Mesodermal cell (in vitro differentiated cells): ENCODE data around the gene GADD45GIP1.
"Not testable (repeated sequence)": the region's sequence is repeated elsewhere in the genome, so short reads cannot be mapped to it uniquely, and the experiment has no call there.

Experiments
- H3K27ac ChIP-seq: 2 replicates; pipeline ENCODE4 v1.7.0; 2013; ENCODE audit warnings: mild to moderate bottlenecking, low read depth, low read length, moderate library complexity; ENCODE audit not compliant: severe bottlenecking
- H3K36me3 ChIP-seq: 2 replicates; pipeline ENCODE4 v1.7.1; 2013; ENCODE audit warnings: mild to moderate bottlenecking, low read length, moderate library complexity; ENCODE audit not compliant: control insufficient read depth, insufficient read depth
- H3K4me1 ChIP-seq: one replicate; pipeline ENCODE4 v1.7.1; 2013; ENCODE audit warnings: mild to moderate bottlenecking, low read length; ENCODE audit not compliant: insufficient read depth, control insufficient read depth, poor library complexity, severe bottlenecking
- H3K4me3 ChIP-seq: 2 replicates; pipeline ENCODE4 v1.7.0; 2013; ENCODE audit warnings: low read length, control low read depth, mild to moderate bottlenecking; ENCODE audit not compliant: insufficient read depth, poor library complexity, severe bottlenecking; ENCODE audit errors: extremely low read depth
- H3K9me3 ChIP-seq: 2 replicates; pipeline ENCODE4 v1.7.1; 2013; ENCODE audit warnings: mild to moderate bottlenecking, low read length, moderate library complexity; ENCODE audit not compliant: control insufficient read depth
- WGBS, 2 experiments: methylation state at CpG; one replicate each; pipeline ENCODE4 v1.1.5; 2013; ENCODE audit warnings: missing lambda C conversion rate in 2 of 2; ENCODE audit not compliant: insufficient coverage in 2 of 2; 5-methylcytosine and 5-hydroxymethylcytosine counted together

Gene GADD45GIP1

DNA sequence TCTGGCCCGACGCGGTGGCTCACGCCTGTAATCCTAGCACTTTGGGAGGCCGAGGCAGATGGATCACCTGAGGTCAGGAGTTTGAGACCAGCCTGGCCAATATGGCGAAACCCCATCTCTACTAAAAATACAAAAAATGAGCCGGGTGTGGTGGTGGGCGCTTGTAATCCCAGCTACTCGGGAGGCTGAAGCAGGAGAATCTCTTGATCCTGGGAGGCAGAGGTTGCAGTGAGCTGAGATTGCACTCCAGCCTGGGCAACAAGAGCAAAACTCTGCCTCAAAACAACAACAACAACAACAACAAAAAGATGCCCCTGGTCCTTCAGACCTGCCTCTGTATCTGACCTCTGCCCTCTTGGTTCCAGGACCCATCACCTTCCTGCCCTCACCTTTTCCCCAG, 1.4 kb downstream of the GADD45GIP1 start:
- H3K4me3 ChIP-seq, result peak overlapping the region; percentile 79
- 87 to 100% methylated on average over 5 to 6 of the region's 9 CpGs for WGBS, 2 experiments
- H3K27ac ChIP-seq, result peak overlapping the region; percentile 10

DNA sequence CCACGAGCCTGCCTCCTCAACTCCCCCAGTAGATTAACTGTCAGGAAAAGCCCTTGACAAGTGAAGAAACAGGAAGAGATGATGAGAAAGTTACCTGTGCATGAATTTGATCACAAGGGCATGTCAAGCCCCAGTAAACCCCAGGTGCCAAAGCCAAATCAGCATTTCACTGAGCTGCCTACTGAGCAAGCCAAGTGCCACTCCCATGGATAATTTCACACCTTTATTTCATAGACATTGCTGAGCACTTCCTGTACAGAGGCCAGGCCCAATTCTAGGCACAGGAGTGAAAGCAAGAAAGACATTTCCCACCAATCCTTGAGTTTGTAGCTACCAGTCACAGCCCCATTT, 2.4 kb downstream of the GADD45GIP1 start:
- peaks cover 59% of the 10 kb centered on the region for H3K36me3 ChIP-seq
- H3K9me3 ChIP-seq, result no peaks in the 10 kb centered on the region
- H3K4me1 ChIP-seq, result peaks cover 9% of the 10 kb centered on the region
- H3K4me3 ChIP-seq, result no peak overlapping the region
- H3K27ac ChIP-seq, result no peak overlapping the region
- WGBS, 2 experiments, result no CpG with 5 or more reads among the region's 1 CpG

More for the DNA sequence above, 1.4 kb downstream of the GADD45GIP1 start:
- H3K36me3 ChIP-seq, result peaks cover 49% of the 10 kb centered on the region
- H3K4me1 ChIP-seq, H3K9me3 ChIP-seq: not testable (repeated sequence)

DNA sequence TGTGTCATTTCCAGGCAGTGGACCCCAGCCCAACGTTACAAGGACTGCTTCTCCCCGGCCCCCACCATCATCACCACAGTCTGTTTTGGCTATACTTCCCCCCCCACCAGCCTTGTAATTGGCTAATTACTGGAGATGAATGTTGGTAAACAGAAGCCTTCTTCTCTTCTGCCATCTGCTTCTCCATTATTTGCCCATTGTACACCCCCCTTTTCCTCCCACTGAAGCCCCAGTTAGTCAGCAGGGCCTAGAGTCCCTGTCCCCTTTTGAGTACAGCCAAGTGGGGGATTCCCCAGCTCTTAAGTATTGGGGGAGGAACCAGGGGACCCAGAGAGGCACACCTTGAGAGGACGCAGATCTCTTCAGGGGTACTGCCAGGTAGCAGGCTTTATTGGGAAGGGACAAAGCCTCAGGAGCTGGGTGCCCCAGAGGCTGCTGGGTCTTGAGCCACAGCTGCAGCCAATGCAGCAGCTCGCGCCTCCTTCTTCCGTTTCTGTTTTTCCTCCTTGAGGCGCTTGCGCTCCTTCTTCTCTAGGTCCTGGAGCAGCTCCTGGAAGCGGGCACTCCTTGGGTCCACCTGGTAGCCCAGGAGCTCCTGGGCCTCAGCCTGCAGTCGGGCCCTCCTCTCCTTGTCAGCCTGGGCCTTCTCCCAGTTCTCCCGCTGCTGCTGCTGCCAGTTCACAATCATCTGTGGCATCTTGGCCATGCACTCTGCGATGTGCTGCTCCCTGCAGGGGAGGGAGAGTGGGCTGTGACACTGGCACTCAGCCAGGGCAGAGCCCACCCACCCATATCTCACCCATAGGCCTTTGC, 3.0 kb downstream of the GADD45GIP1 start:
- Histone ChIP-seq H3K36me3 (peaks cover 65% of the 10 kb centered on the region), H3K4me1 (peaks cover 9% of the 10 kb centered on the region), H3K9me3 (no peaks in the 10 kb centered on the region), H3K4me3 (no peak overlapping the region), H3K27ac (no peak overlapping the region)
- 96 to 97% methylated on average over 7 to 9 of the region's 12 CpGs for WGBS, 2 experiments

DNA sequence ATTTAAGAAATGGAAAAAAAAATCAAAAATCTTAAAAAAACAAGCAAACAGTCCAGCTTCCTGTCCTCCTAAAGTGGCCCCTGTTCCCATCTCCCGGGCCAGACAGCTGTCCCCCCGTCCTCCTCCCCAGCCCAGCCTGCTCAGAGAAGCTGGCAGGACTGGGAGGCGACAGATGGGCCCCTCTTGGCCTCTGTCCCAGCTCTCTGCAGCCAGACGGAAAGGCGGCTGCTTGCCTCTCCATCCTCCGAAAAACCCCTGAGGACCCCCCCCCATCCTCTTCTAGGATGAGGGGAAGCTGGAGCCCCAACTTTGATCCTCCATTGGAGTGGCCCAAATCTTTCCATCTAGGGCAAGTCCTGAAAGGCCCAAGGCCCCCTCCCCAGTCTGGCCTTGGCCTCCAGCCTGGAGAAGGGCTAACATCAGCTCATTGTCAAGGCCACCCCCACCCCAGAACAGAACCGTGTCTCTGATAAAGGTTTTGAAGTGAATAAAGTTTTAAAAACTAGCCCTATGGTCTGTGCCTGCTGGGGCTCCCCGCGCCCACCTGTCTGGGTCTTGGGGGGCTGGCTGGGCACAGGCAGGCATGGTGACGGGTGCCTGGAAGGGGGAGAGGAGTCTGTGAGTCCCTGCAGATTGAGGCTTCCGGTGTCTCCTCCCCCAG, 3.8 kb downstream of the GADD45GIP1 start:
- Histone ChIP-seq H3K27ac (no peak overlapping the region), H3K36me3 (peaks cover 72% of the 10 kb centered on the region)
- WGBS, 2 experiments, result 70 to 99% methylated on average over 2 to 8 of the region's 11 CpGs

DNA sequence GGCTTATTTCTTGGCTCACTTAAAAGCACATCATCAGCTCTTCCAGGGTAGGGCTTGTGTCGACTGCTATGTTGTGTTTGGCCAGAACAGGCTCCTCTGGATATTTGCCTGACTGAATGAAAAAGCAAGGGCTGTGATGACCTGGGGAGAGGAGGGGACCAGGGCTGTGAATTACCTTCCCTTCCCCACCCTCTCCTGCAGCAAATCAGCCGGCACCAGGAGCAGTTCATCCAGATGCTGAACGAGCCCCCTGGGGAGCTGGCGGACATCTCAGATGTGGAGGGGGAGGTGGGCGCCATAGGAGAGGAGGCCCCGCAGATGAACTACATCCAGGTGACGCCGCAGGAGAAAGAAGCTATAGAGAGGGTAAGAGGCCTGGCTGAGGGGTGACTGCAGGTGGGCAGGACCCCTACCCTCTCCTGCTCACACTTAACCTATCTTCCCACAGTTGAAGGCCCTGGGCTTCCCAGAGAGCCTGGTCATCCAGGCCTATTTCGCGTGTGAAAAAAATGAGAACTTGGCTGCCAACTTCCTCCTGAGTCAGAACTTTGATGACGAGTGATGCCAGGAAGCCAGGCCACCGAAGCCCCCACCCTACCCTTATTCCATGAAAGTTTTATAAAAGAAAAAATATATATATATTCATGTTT, 4.4 kb downstream of the GADD45GIP1 start:
- 88 to 91% methylated on average over 5 to 10 of the region's 12 CpGs for WGBS, 2 experiments
- H3K36me3 ChIP-seq, result peaks cover 79% of the 10 kb centered on the region
- no peaks in the 10 kb centered on the region for H3K9me3 ChIP-seq
- no peak overlapping the region for H3K27ac ChIP-seq
- peaks cover 9% of the 10 kb centered on the region for H3K4me1 ChIP-seq
- no peak overlapping the region for H3K4me3 ChIP-seq

More for the DNA sequence above, 3.8 kb downstream of the GADD45GIP1 start:
- H3K9me3 ChIP-seq, result no peaks in the 10 kb centered on the region
- H3K4me1 ChIP-seq, result peaks cover 9% of the 10 kb centered on the region
- H3K4me3 ChIP-seq, result no peak overlapping the region

DNA sequence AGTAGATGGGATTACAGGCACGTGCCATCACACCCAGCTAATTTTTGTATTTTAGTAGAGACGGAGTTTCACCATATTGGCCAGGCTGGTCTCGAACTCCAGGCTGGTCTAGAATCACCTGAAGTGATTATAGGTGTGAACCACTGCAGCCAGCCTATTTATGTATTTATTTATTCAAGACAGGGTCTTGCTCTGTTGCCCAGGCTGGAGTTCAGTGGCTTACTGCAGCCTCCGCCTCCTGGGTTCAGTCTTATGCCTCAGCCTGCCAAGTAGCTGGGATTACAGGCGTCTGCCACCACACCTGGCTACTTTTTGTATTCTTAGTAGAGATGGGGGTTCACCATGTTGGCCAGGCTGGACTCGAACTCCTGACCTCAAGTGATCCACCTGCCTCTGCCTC, 5.0 kb downstream of the GADD45GIP1 start:
- WGBS, 2 experiments, result 99 to 100% methylated on average over 3 to 6 of the region's 6 CpGs
- peaks cover 14% of the 10 kb centered on the region for H3K4me1 ChIP-seq
- not testable (repeated sequence) for H3K9me3 ChIP-seq, H3K27ac ChIP-seq, H3K4me3 ChIP-seq
- H3K36me3 ChIP-seq, result peaks cover 85% of the 10 kb centered on the region

DNA sequence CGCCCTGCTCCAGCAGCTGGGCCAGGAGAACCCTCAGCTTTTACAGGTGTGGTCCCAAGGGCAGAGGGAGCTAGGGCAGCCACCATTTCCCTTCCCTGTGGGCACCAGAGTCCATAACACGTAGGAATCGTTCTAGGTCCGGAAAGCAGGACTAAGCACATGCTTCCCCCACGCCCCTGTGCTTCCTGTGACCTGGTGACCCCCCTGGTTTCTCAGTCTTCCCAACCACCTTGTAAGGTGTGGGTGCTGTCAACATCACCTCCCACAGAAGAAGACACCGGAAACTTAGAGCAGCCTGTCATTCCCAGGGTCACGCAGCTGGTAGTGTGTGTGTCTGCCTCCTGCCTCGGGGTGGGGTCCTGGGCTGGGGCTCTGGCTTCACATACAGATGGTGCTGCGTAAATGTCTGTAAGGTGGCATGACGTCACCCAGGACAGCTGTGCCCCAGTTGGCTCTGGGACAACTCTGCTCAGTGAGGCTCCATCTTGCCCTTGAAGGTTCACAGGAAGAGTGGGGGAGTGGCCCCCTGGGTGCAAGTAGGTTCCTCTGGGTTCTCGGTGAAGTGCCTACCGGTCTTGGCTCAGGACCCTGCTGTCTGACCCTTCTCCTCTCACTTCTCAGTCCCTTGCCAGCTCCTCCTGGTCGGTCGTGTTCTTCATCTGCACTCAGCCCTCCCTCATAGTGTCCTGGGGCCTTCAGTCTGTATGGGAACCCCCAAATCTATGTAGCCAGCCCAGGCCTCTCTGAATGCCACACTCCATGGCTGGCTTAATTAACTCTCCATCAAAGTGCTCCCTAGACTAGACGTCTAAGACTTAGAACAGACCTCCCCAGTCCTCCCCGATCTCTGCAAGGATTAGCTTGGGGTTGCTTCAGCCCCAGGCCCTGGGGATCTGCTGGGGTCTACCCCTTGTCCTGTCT, 7.4 kb downstream of the GADD45GIP1 start:
- H3K4me1 ChIP-seq, result peaks cover 14% of the 10 kb centered on the region
- peaks cover 83% of the 10 kb centered on the region for H3K36me3 ChIP-seq
- no peak overlapping the region for H3K4me3 ChIP-seq
- 94% methylated on average over 15 of the region's 16 CpGs for WGBS, 2 experiments
- H3K9me3 ChIP-seq, result no peaks in the 10 kb centered on the region
- no peak overlapping the region for H3K27ac ChIP-seq

DNA sequence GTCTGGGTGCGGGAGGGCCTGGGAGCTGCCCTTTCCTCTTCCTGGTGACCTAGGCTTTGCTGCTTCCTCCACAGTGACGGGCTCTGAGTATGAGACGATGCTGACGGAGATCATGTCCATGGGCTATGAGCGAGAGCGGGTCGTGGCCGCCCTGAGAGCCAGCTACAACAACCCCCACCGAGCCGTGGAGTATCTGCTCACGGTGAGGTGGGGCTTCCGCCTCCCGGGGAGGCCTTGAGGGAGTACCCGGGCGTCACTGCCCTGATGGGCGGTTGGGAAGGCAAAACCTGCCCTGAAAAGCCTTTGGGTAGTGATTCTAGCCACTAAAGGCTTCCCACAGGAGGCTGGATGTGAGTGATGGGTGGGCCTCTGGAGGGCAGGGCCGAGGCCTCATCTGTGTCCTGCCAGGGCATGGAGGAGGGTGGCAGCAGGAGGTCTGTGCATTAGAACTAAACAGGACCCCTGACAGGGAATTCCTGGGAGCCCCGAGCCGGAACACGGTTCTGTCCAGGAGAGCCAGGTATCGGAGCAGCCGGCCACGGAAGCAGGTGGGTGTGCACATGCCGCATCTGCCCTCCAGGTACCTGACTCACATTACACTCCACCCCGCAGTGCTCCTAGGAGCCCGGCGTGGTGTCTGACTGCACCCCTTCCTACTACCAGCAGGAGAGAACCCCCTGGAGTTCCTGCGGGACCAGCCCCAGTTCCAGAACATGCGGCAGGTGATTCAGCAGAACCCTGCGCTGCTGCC, 8.2 kb downstream of the GADD45GIP1 start:
- H3K9me3 ChIP-seq, result no peaks in the 10 kb centered on the region
- H3K4me1 ChIP-seq, result peaks cover 14% of the 10 kb centered on the region
- peaks cover 85% of the 10 kb centered on the region for H3K36me3 ChIP-seq
- 96 to 99% methylated on average over 23 to 30 of the region's 30 CpGs for WGBS, 2 experiments
- no peak overlapping the region for H3K4me3 ChIP-seq
- H3K27ac ChIP-seq, result no peak overlapping the region

DNA sequence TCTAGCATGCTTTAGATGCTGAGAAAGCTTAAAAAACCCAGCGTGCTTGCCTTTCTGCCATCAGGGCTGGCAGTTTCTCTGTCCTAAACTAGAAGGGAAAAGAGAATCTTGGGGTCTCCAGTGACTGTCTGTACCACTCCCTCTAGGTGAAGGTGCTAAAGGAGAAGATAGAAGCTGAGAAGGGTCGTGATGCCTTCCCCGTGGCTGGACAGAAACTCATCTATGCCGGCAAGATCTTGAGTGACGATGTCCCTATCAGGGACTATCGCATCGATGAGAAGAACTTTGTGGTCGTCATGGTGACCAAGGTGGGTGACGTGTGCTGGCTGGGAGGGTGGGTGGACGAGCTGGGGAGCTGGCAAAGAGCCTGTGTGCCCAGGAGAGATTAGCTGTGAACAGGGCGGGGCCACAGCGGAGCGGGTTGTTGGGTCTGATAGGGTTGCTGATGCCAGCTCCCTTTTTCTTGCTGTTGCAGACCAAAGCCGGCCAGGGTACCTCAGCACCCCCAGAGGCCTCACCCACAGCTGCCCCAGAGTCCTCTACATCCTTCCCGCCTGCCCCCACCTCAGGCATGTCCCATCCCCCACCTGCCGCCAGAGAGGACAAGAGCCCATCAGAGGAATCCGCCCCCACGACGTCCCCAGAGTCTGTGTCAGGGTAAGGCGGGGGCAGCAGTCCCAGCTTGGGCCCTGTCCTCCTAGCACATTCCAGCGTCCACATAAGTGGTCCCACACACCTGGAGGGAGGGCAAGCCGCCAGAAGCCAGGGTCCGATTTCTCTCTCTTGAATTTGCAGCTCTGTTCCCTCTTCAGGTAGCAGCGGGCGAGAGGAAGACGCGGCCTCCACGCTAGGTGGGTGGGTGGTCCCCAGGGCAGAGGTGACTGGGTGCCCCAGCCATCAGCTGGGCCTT, 9.1 kb downstream of the GADD45GIP1 start:
- 92 to 96% methylated on average over 23 to 26 of the region's 28 CpGs for WGBS, 2 experiments
- Histone ChIP-seq H3K27ac (peak overlapping the region; percentile 41), H3K4me1 (peaks cover 13% of the 10 kb centered on the region), H3K36me3 (peaks cover 85% of the 10 kb centered on the region), H3K9me3 (no peaks in the 10 kb centered on the region), H3K4me3 (no peak overlapping the region)
